HG02763 (cell line): ENCODE measurements around the gene CELF2.

ENCODE experiments used
- ATAC-seq: cut with Tn5 transposase; IDR thresholded peaks from one replicate; pipeline ENCODE4 v1.9.1; 2021; ENCODE audit warnings: mild to moderate bottlenecking, moderate library complexity; ENCODE audit not compliant: unreplicated experiment

CELF2 gene

DNA sequence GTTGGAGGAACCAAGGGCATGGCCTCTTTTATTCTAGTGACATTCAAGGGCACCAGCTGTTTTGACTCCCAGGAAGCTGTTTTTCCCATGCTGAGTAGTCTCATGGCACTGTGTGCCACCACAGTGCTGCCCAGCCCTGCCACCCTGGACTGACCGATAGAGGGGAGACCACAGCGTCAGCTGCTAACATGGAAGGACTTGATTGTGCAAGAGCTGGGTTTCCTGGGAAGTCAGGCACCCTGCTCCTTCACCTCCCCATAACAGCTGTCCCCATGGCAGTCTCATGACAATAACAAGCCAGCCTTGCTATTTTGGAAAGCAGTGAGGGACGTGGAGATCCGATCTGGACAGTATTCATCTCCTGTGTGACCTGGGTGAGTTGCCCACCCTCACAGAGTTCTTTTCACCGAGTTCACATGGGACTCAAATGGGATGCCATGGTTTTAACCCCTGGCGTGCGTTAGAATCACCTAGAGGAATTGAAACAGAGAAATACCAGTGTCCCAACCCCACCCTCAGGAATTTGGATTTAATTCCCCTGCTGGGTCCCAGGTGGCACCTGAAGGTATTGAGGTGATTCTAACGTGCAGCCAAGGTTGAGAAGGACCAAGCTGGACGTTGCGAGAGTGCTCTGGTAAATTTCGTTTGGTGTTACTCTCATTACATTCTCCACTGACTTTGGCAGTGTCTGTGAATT lies 174.8 kb downstream of the CELF2 start:
- ATAC-seq, result no peak

DNA sequence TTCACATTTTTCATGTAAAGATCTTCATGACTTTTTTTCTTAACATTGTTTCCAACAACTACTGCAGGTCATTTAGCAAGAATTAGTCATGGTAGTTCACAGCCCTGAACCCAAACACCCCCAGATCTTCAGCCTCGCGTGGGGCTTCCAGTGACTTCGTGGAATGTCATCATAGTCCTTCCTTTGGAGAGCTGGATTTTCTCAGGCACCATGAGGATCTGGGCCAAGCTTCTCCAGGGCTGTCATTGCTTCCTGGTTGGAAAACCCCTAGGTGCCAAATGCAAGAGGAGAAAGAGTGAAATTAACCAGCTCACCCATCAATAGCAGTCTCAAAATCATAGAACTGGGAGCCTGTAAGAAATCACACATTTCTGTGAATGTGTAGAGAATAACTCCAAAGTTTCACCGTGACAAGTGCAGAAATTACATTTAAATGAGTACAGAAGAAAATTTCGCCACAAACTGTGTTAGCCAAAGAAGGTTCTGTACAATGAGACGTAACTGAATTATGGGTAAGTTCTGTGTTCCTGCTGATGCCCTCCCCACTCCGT lies 175.4 kb downstream of the CELF2 start:
- ATAC-seq, result no peak

DNA sequence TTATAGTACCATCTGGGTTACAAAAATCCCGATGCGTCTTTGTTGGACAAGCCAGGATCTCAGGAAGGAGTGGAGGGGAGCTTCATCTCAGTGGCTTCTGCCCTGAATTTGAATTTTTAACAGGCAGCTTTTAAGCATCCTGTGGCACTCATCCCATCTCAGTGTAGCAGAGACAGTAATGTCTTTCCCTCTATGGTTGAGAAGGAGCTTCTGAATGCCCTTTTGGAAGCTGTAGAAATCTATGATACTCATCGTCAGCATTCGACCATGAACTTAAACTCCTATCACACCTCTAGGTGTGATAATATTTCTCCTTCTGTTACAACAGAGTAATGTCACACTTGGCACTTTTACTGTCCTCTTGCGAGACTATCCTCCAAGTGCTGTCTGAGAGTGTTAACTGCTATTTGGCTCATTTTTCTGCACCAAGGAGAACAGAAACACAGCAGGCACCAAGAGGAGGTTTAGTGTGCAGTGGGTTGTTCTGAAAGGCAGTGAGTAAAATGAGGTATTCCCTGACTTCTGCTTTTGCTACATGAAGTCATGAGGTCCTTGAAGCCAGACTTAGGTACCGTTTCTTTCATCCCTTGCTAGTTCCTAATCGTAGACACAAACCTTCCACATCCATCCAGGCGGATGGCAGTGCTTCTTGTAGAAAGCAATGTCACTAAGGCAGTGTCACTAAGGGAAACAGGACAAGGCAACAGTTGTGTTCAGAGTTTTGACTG lies 177.4 kb downstream of the CELF2 start:
- ATAC-seq, result no peak

DNA sequence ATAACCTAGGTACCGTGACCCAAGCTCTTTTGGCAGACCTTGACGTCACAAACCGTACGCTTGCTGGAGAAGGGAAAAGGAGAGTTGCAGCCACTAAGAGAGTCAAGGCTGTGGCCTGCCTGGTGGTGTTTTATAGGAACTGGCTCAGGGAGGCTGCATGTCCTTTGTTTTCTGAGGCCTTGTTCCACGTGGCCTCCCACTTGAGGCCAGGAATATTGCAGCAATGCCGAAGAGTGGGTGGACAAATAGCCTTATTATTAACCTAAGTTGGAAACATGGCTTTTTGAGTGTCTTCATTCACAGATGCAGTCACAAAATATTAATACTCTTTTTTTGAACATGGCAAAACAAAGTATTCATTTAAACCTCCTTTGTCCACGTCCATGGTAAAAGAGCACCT lies 178.0 kb downstream of the CELF2 start:
- no peak for ATAC-seq

DNA sequence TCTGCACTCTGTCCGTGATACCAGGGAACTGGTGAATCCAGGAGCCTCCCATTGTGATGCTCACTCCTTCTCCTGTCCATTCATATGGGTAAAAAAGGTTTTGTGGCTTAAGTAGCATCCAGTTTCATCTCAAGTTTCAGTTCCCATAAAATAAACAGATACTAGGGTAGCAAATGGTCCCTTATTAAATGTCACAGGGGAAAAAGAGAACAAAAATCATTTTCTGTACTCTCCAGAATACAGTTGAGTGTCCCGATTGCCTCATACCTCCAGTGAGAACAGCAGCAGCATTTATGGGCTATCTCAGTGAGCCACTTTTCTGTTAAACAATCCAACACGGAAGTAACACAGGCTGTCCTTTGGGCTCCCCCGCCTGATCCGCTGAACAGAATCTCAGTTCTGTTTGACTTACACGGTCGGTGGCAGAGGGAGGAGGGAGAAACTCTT lies 179.6 kb downstream of the CELF2 start:
- ATAC-seq, result peak; percentile 59

DNA sequence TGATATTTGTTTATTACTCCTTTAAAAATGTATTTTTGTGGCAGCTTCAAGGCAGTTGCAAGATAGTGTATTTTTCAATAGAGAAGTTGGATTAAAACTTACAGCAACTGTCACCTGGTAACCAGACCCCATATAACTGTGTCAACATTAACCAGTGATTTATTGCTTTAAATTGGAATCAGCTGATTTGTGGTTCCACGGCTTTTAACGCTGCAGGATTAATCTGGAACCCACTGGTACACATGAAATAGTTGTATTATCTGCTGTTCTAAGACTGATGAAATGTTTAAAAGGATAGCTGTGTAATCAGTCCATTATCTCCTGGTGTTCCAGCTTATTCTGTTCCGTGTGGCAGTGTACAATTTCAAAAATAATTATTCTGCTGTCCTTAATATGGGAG lies 180.2 kb downstream of the CELF2 start:
- no peak for ATAC-seq

DNA sequence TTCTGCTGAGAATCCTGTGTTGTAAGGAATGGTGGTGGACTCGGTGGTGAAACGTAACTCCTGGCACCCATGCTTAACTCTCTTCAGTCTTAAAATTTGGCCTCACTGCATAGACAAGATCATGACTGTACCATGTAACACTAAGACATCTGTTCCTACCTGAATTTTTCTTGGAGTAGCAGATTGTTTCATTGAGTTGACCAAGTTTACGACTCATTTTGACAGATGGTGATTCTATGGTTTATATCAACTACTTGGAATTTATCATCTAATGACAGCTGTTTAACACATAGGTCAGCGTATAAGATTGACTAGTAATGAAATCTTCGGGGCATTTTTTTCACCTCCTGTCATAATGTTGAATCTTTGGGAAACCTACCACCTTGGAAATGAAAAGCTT lies 184.2 kb downstream of the CELF2 start:
- ATAC-seq, result no peak

DNA sequence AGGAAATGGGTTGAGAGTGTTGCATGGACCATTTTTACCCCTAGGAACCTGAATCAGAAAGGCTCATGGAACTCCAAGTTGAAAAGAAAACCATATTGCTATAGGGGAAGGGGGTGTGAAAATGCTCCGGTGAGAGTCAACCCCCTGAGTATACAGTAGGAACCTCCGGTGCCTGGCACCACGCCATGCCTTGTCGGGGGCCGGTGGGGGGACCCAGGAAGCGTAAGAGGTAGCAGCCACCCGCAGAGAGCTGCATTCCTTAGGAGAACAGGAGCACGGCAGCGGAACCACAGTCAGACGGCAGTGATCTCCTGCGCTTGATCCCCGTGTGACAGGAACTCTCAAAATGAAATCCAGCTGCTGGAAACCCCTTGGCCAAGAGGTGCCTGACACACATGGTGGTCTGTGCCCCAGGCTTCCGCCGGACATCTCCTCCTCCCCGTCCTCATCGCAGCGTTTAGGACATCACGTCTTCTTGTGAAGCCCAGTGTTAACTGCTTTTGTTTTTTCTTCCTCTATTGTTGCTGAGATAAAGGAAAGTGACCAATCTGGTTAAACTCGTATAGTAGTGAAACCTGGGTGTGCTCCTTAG lies 186.8 kb downstream of the CELF2 start:
- ATAC-seq, result no peak

DNA sequence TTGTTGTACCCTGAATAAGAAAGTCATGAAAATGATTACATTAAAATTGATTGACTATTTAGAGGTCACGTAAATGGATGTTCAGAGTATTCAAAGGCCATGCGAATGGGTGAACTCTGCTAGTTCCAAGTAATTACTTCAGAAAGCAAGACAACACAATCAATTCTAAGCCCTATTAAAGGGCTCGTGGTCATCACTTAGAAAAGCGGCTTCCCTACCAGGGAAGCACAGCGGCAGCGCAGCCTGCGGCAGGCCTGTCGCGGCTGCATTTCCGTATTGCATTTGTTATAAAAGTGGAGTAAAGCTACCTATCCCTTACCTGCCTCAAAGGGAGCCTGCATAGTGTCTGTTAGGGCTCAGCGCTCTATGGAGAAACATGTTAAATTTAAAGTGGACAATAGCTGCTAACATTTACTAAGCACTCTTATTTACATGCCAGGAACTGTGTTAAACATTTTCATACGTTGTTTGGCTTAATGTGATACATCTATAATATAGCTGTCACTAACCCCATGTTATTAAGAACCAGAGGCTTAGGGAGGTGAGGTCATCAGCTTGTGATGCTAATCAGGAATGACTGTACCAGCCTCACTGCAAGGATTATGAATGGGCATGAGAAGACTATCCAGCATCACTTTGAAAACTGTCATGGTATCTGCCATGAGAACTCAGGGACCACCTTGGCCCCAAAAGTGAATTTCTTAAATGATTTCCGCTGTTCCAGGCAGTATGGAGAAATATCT lies 187.5 kb downstream of the CELF2 start:
- no peak for ATAC-seq

DNA sequence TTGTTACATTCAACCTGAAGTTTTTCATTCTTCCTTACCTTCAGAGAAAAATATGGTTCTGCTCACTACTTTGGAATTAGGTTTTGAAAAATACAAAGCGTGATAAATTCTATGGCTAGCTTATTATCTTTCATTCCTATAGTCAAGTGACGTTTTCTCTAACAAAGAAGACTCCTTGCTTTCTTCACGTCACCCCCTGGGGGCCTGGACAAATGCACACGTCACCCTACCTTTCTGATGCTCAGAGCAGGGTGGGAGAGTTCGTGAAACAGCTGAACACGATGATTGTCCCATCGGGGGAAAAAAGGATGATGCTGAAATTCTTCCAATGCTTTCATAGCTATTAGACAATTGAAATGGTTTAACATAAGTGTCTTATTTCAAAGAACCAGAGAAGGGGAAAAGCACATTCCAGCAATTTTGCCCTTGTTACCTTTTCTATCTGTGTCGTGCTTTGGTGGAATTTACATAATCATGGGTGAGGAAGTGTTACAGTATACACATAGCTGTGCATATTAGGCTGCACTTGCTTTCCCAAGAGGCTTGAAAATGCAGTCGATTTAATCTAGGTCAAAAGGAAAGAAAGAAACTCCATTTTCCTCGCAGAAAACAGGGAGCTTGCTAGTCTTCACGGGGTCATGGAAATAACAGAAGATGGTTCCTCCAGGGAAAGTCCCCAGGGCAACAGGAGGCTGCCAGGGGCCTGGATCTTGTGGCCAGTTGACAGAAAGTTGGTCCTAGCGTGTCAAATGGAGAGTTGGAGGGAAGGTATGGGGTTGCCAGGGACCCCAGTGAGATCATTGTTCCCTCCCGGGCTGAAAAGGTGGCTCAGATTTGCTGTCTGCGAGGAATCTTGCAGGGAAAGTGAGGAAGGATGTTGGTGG lies 189.2 kb downstream of the CELF2 start:
- no peak for ATAC-seq

DNA sequence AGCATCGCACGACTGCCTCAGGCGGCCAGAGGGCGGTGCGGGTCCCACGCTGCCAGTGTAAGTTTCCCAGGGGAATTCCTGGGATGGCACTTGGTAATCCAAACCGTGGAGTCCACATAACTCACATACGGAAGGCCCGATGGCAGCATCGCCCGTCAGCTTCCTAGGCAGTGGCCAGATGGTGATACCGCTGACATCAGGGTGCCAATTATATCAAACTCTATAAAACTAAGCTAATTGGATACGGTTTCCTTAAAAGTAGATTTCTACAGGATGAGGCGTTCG lies 189.8 kb downstream of the CELF2 start:
- ATAC-seq, result no peak

DNA sequence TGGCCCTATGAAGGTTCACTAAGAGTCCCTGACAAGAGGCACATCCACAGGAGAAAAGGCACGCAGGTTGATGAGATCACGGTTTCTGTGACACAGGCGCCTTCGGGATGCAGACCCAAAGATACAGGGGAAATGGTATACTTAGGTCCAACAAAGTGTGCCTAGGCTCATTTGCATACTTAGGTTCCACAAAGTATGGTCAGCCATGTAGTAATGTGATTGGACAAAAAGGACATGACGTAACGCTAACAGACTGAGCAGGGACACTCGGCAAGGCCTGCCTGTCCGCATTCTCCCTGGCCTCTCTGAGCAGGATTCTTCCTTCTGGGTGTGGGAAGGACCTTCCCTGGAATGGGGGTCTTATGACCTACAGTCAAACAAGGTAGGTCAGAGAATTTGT lies 190.6 kb downstream of the CELF2 start:
- ATAC-seq, result no peak

DNA sequence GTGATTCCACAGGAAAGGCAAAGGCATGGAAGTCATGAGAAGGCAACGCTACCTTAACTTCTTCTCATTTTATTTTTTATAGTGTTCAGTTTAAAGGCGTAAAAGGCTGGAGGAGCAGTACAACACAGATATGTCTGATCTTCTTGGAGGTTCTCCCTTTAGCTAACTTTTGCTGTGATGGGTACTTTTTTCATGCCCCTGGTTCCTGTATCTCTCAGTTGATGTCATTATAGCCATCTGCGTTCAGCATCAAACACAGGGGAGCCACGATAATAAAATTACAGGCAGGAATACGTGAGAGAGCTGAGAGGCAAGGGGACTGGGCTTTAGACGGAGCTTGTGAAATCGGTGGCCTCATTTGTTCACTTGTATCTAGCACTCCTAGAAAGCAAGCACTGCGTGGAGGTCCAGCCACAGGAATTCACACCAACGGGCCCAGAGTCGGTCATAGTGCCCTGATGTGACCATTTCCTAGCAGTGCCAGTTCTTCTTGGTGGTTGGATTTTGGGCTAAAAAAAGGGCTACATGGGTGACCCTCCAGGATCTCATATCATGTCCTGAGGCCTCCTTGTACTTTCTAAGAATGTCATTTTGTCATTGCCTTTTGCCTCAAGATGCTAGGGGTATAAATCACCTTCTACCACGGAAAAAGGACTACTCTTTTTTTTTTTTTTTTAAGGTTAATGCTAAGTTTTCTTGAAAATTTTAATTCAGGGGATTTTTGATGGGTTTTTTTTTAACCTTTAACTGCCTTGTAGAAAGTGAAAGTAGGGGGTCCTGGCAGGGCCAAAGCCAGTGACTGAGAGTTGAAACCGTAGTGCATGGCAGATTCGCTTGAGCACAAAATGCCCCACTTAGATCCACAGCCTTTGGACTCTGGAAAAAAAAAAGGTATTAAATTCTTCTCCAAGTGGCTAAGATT lies 191.5 kb downstream of the CELF2 start:
- peak; percentile 51 for ATAC-seq

DNA sequence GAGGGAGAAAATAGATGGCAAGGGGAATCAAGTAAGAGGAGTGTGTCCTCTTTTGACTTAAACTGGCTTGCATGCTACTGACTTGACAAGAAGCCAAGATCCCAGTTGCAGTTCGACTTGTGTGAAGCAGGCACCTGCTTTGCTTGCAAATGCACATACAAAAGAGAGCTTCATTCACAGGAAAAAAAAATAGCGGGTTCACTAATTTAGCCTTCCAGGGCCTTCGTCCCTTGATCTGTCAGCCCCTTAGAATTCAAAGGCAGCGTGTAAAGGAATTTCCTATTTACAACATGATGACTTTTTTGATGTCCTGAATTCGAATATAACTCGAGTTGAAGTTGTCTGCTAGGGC lies 192.1 kb downstream of the CELF2 start:
- peak; percentile 25 for ATAC-seq

DNA sequence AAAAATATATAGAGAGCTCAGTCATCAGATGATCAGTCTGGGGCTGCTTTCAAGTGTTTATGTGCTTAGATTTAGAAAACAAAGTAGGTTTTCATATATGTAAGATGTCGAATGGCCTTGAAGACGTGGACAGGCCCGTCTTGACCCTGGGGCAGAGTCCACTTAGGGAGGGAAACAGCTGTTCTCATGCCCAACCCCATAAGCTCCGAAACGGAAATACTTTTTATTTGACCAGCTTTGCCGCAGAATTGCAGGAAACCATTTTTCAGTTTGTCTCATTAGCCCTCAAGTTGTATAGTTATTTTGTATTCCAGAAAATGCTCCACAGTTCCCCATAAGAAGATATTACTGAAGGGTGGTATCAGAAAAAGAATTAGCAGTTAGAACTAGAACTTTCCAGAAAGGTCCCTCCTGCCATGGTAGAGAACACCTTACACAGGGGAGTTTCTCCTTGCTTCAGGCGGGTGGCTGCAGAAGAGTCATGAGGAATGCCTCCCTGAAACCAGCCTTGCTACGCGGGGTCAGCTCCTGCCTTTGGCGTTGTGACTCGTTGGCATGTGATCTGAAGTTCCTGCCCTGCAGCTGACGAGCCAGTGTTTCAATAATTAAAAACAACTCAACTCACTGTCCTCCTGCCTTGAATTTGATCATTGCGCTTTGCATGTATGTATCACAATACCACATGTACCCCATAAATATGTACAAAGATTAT lies 192.7 kb downstream of the CELF2 start:
- peak; percentile 8 for ATAC-seq

DNA sequence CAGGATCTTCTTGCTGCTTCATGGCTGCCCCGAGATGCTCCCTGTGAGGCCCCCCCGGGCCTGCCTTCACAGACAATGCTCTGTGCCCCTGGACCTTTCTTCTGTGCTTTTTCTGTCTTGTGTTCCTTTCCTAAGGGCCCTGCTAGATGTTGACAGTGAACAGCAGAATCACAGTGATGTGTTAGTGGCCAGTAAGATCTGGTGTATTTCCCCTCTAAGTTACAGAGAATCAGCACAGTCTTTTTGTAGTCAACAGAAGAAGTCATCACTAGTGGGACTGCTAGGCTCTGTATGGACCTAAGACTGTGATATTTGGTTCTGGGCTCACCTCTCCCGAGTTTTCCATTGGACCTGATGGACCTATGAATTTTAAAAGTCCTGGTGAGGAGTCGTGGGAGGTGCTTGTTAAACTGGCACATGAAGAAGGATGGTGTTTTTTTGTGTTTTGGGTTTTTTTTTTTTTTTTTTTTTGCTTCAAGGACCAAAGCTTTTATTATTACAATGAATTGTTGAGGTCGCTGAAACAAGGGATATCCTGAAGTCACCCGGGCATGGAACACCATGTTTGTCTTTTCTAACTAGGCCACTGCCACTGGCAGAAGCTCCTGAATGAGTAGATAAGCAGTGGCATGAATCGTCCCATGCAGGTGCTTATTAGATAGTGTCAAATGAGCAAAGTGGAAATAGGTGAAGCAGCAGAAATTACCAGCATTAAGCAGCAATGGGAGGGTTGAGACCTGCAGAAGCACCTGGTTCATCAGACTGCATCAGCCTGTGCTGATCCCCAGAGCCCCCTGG lies 194.8 kb downstream of the CELF2 start:
- no peak for ATAC-seq

DNA sequence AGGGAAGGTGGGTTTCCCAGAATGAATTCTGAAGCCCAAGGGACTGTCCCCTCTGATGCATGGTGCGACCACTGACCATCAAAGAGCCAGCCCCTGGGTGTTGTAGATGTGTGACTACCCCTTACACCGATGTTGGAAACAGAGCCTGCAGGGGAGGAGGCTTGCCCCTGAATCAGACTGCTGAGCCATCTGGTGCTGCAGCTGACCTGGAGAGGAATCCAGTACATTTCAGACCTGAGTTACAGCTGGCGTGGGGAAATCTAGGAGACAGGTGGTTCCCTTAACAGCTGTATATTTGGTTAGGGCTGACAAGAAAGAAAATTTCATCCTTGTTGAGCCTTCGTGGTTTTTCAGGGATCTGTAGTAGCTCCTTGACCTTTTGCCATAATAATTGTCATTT lies 195.5 kb downstream of the CELF2 start:
- ATAC-seq, result no peak

DNA sequence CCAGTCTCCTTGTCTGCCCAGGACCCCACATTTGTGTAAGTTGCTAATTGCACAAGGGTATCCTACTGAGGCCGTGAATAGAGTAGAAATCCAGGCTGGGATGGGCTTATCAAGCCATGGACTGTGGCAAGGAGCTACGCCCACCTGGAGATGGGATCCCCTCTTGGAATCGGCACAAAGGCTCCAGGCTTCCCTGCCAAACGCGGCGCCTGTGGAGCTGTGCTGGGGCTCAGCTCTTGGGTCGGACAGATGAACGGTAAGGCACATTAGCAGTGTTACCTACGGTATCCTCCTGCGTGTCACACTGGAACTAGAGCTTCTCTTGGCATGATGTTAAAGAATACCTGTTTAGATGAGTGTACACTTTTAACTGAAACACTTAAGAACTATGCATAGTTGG lies 196.7 kb downstream of the CELF2 start:
- ATAC-seq, result no peak
